Heart right ventricle (tissue), 16 donors: ENCODE measurements around the gene CALB2. TPM values are rescaled to one million over a fixed set of nuclear protein-coding genes. Genes with fewer than 3 reads are reported as not detected.
A peak's percentile ranks its signal among the peaks of the same experiment; 100 is the strongest.

Source experiments
- ATAC-seq, 8 donors: fragments of 200-7000 bp; cut with Tn5 transposase; one replicate each; pipeline ENCODE4 v1.9.1; 2020; ENCODE audit warnings: mild to moderate bottlenecking in 8 of 8, moderate library complexity in 8 of 8, moderate number of reproducible peaks in 1 of 8
- DNase-seq, 2 donors: peaks; one replicate each; pipeline ENCODE4 v3.0.0-alpha.2; 2020
- H3K27ac ChIP-seq, 10 donors: fragments of 200-600 bp; sonication (generic) in 2 of 10; one replicate each; pipeline versions ENCODE4 v1.5.0 to v1.8.0; 2020 to 2022; ENCODE audit warnings: mild to moderate bottlenecking in 3 of 10
- H3K27me3 ChIP-seq, 7 donors: fragments of 200-600 bp; one replicate each; pipeline ENCODE4 v1.8.0; 2021 to 2022; ENCODE audit warnings: mild to moderate bottlenecking in 2 of 7
- H3K36me3 ChIP-seq, 9 donors: fragments of 200-600 bp; sonication (generic) in 1 of 9; one replicate each; pipeline versions ENCODE4 v1.5.0 to v1.8.0; 2020 to 2022; ENCODE audit warnings: mild to moderate bottlenecking in 2 of 9
- H3K4me1 ChIP-seq, 9 donors: fragments of 200-600 bp; sonication (generic) in 1 of 9; one replicate each; pipeline versions ENCODE4 v1.5.0 to v1.8.0; 2020 to 2022; ENCODE audit warnings: mild to moderate bottlenecking in 4 of 9
- H3K4me3 ChIP-seq, 10 donors: fragments of 200-600 bp; sonication (generic) in 2 of 10; one replicate each; pipeline versions ENCODE4 v1.5.0 to v1.8.0; 2020 to 2022; ENCODE audit warnings: mild to moderate bottlenecking in 7 of 10, moderate library complexity in 2 of 10
- H3K9me3 ChIP-seq, 11 donors: fragments of 200-600 bp in 10 of 11; sonication (generic) in 2 of 11; one replicate each; pipeline versions ENCODE4 v1.5.0 to v1.8.0; 2013 to 2022; ENCODE audit warnings: mild to moderate bottlenecking in 2 of 11, control low read depth in 1 of 11, moderate library complexity in 1 of 11
- CTCF ChIP-seq, 9 donors: fragments of 200-600 bp; sonication (generic) in 2 of 9; IDR thresholded peaks; one replicate each; pipeline versions ENCODE4 v1.5.0 to v1.8.0; 2021 to 2022; ENCODE audit warnings: antibody characterized with exemption in 9 of 9, mild to moderate bottlenecking in 5 of 9, moderate library complexity in 1 of 9
- WGBS, 2 donors: extraction: QIAGEN DNeasy Blood & Tissue Kit; methylation state at CpG; one replicate each; pipeline ENCODE4 v1.1.7; 2013; ENCODE audit warnings: inconsistent platforms in 1 of 2; 5-methylcytosine and 5-hydroxymethylcytosine counted together
- intact Hi-C, 10 donors: fragments of 100-400 bp; cut with DNase I; formaldehyde crosslinking; loops; one replicate each; pipeline versions ENCODE4 v1.11.1 to v1.14.2; 2022
- polyA plus RNA-seq, 2 donors: library from polyadenylated mRNA; stranded (reverse); fragments of 200-250 nt; gene quantifications; one replicate each; pipeline ENCODE4 v1.2.3, GENCODE V29; 2013
- total RNA-seq, 10 donors: library from RNA; stranded (reverse); fragmentation: NEBNext Ultra II Directional in 3 of 10; extraction: Animal tissue kit (Norgen Biotek cat#: 25700) in 3 of 10; gene quantifications; one replicate each; pipeline versions ENCODE4 v1.2.1 to v1.2.4, GENCODE V29; 2021 to 2023
- donor health status: Arrhythmogenic right ventricular cardiomyopathy.
- donor health status: ischemic (EF 13 %, LVEDD 7.1; RV severe dilation, severe dysfunction).
- donor health status: healthy with polysubstance abuse.
- donor health status: DM: no; HTN: yes; CAD: no.
- donor health status: DM: no; HTN: no; CAD: no.
- donor health status: ischemic (EF 25% LVEDD 6.9; RV normal size, moderate dysfunction).
- donor health status: ischemic (EF 25% LVEDD 5.7; RV mildly dilated, moderate dysfunction).
- donor health status: healthy.
- donor health status: DM: yes; HTN: yes; CAD: no.
- donor health status: Ischemic cardiomyopathy.
- donor health status: ischemic (EF 35%, LVEDD 5.7; RV mildly dilated, moderate dysfunction).
- donor health status: nonischemic (EF 11% LVEDD 7.7; RV severe dilation, severe dysfunction).
- donor health status: DM: yes; HTN: yes; CAD: no.
- donor health status: PGD.
- donor health status: ischemic (EF 29% LVEDD 5.4; RV normal size, mild dysfunction).
- donor health status: nonischemic (EF 23%, LVEDD 6.1; RV moderate dilation, normal function).

The CALB2 gene
- total and polyA plus RNA-seq, 12 donors: 0.16 to 3.7 (median 1.2) TPM; not detected in 3

- Histone ChIP-seq H3K4me1 (peaks cover 0 to 6% (median 0%) of the 10 kb centered on the region in 9 donors), H3K27ac (no peak overlapping the region), H3K4me3 (no peak overlapping the region), H3K36me3 (no peaks in the 10 kb centered on the region), H3K27me3 (peaks cover 6 to 55% (median 39%) of the 10 kb centered on the region in 7 donors), H3K9me3 (no peaks in the 10 kb centered on the region)
- TF ChIP-seq CTCF (IDR thresholded peaks at IDR 0.05): no peak
- intact Hi-C loops: no loop called here
- ATAC-seq (peak; percentile 29 to 80 (median 50)), DNase-seq (peak in 1 of 2 donors; percentile 25)
- 51 to 52% methylated on average over 9 of the region's 9 CpGs for WGBS, 2 donors
These were observed 5.7 kb downstream of the CALB2 start for GRCh38 chr16:71364133-71364681.

GRCh38 chr16:71365021-71365420 lies 6.5 kb downstream of the CALB2 start:
- H3K4me1 ChIP-seq: peaks cover 0 to 6% (median 0%) of the 10 kb centered on the region in 9 donors
- H3K4me3 ChIP-seq: no peak overlapping the region
- H3K9me3 ChIP-seq: no peaks in the 10 kb centered on the region
- intact Hi-C loops: no loop called here
- H3K36me3 ChIP-seq: no peaks in the 10 kb centered on the region
- 50 to 52% methylated on average over 10 of the region's 10 CpGs for WGBS, 2 donors
- H3K27ac ChIP-seq: no peak overlapping the region
- ATAC-seq: no peak
- DNase-seq: no peak
- H3K27me3 ChIP-seq: peaks cover under 1 to 48% (median 32%) of the 10 kb centered on the region in 7 donors
- TF ChIP-seq CTCF (IDR thresholded peaks at IDR 0.05): no peak

GRCh38 chr16:71367241-71367976 lies 8.9 kb downstream of the CALB2 start:
- Histone ChIP-seq H3K36me3 (no peaks in the 10 kb centered on the region), H3K9me3 (no peaks in the 10 kb centered on the region), H3K4me1 (peaks cover 0 to 6% (median 0%) of the 10 kb centered on the region in 9 donors), H3K27ac (no peak overlapping the region), H3K4me3 (no peak overlapping the region), H3K27me3 (peaks cover 0 to 55% (median 31%) of the 10 kb centered on the region in 7 donors)
- 35 to 36% methylated on average over 12 of the region's 12 CpGs for WGBS, 2 donors
- peak in 1 of 8 donors; percentile 32 for ATAC-seq
- TF ChIP-seq CTCF (IDR thresholded peaks at IDR 0.05): peak in 7 of 9 donors; percentile 21 to 53 (median 29)
- intact Hi-C loops: no loop called here
- DNase-seq: no peak

- no peaks in the 10 kb centered on the region for H3K36me3 ChIP-seq
- whole genome bisulfite sequencing, 2 donors: 83 to 91% methylated on average over 10 of the region's 10 CpGs
- H3K27me3 ChIP-seq: peaks cover 0 to 65% (median 38%) of the 10 kb centered on the region in 7 donors
- intact Hi-C loops: no loop called here
- no peaks in the 10 kb centered on the region for H3K9me3 ChIP-seq
- no peak overlapping the region for H3K27ac ChIP-seq
- DNase-seq (no peak), ATAC-seq (no peak)
- no peak for TF ChIP-seq CTCF (IDR thresholded peaks at IDR 0.05)
- no peak overlapping the region for H3K4me3 ChIP-seq
- peaks cover 0 to 5% (median 0%) of the 10 kb centered on the region in 9 donors for H3K4me1 ChIP-seq
These were observed 10.4 kb downstream of the CALB2 start for GRCh38 chr16:71368958-71369357.
